Endothelial cell of umbilical vein (primary cell): Measurements from ENCODE around the gene PSMB8. TPM values are rescaled to one million over a fixed set of nuclear protein-coding genes. Genes with fewer than 3 reads are reported as not detected.

Source experiments
- BruUV-seq: library from RNA; stranded (reverse); fragments of 400-500 nt; replicated peaks from 2 replicates; lab custom pipeline; 2021; lab: Mats Ljungman, UMichigan
- CTCF ChIA-PET: fragments of 300-600, 350-600 bp; sonication (Branson Sonifier 250); formaldehyde crosslinking; loops from one replicate; lab custom pipeline; 2021; ENCODE audit warnings: antibody characterized with exemption, inconsistent platforms; lab: Charles Lee
- POLR2A ChIA-PET: fragments of 300-600, 350-600 bp; sonication (Branson Sonifier 250); formaldehyde crosslinking; loops from one replicate; lab custom pipeline; 2021; ENCODE audit warnings: antibody characterized with exemption, inconsistent platforms; lab: Charles Lee
- DNase-seq: peaks from one replicate; pipeline ENCODE4 v3.0.0-alpha.2; 2011; ENCODE audit warnings: low read depth, low spot score
- FAIRE-seq: peaks from 2 replicates; lab custom pipeline; 2011; peaks lifted over from hg19 to GRCh38; lab: Jason Lieb, UNC
- H2AFZ ChIP-seq: 2 replicates; pipeline ENCODE4 v1.6.0; 2012; ENCODE audit warnings: low read depth, low read length, control low read depth, inconsistent platforms
- H3K27ac ChIP-seq: 2 replicates; pipeline ENCODE4 v1.5.1; 2011; ENCODE audit warnings: low read depth, mild to moderate bottlenecking, control low read depth, low read length, moderate library complexity; ENCODE audit not compliant: insufficient read depth
- H3K27me3 ChIP-seq, 2 experiments: 2 replicates each; pipeline versions ENCODE4 v1.6.0 to v1.6.1; 2011; ENCODE audit warnings: low read length in 2 of 2, mixed read lengths in 1 of 2; ENCODE audit not compliant: control insufficient read depth in 2 of 2, insufficient read depth in 2 of 2
- H3K36me3 ChIP-seq, 2 experiments: 2 replicates in 1 of 2; 3 replicates in 1 of 2; pipeline ENCODE4 v1.5.1; 2011; ENCODE audit warnings: low read length in 2 of 2, mild to moderate bottlenecking in 1 of 2, moderate library complexity in 1 of 2; ENCODE audit not compliant: control insufficient read depth in 2 of 2, insufficient read depth in 2 of 2; ENCODE audit errors: extremely low read depth in 1 of 2
- H3K4me1 ChIP-seq: 3 replicates; pipeline ENCODE4 v1.5.1; 2011; ENCODE audit warnings: mild to moderate bottlenecking, low read length; ENCODE audit not compliant: control insufficient read depth, insufficient read depth; ENCODE audit errors: extremely low read depth
- H3K4me2 ChIP-seq: 2 replicates; pipeline ENCODE4 v1.6.1; 2011; ENCODE audit warnings: low read length, control low read depth, mixed read lengths; ENCODE audit not compliant: insufficient read depth
- H3K4me3 ChIP-seq, 3 experiments: fragments of 200-600 bp in 1 of 3; sonication (generic), shearing (Covaris generic) in 1 of 3; replicated peaks in 1 of 3; 2 replicates each; pipeline ENCODE4 v1.5.1; 2011 to 2016; ENCODE audit warnings: control low read depth in 3 of 3, low read length in 3 of 3, mild to moderate bottlenecking in 2 of 3, inconsistent platforms in 1 of 3, low read depth in 1 of 3, moderate library complexity in 1 of 3; ENCODE audit not compliant: insufficient read depth in 1 of 3
- H3K79me2 ChIP-seq: 2 replicates; pipeline ENCODE4 v1.6.0; 2012; ENCODE audit warnings: low read length, inconsistent platforms; ENCODE audit not compliant: control insufficient read depth, insufficient read depth
- H3K9ac ChIP-seq: replicated peaks from 2 replicates; pipeline ENCODE3; 2011; ENCODE audit warnings: low read length, control low read depth; ENCODE audit not compliant: insufficient read depth; ENCODE audit errors: extremely low read depth
- H3K9me1 ChIP-seq: replicated peaks from 3 replicates; pipeline ENCODE4 v1.6.0; 2011; ENCODE audit warnings: mild to moderate bottlenecking, low read length; ENCODE audit not compliant: control insufficient read depth, insufficient read depth; ENCODE audit errors: extremely low read depth
- H3K9me3 ChIP-seq: replicated peaks from 2 replicates; pipeline ENCODE4 v1.5.1; 2012; ENCODE audit warnings: low read length, inconsistent platforms; ENCODE audit not compliant: control insufficient read depth, insufficient read depth
- H4K20me1 ChIP-seq: replicated peaks from 2 replicates; pipeline ENCODE3; 2011; ENCODE audit warnings: mild to moderate bottlenecking, low read length; ENCODE audit not compliant: control insufficient read depth, insufficient read depth; ENCODE audit errors: extremely low read depth
- EZH2 ChIP-seq: IDR thresholded peaks from 2 replicates; pipeline ENCODE4 v1.6.1; 2012; ENCODE audit warnings: borderline replicate concordance, low read depth, mild to moderate bottlenecking, moderate library complexity, low read length, inconsistent platforms; ENCODE audit not compliant: severe bottlenecking
- GATA2 ChIP-seq: IDR thresholded peaks from 2 replicates; pipeline ENCODE4 v1.7.0; 2011; ENCODE audit warnings: low read depth, mild to moderate bottlenecking, moderate library complexity, mixed read lengths, low read length; ENCODE audit not compliant: insufficient read length, insufficient read depth
- JUN ChIP-seq: IDR thresholded peaks from 2 replicates; pipeline ENCODE4 v1.6.1; 2011; ENCODE audit warnings: borderline replicate concordance, low read depth; ENCODE audit not compliant: insufficient read length, insufficient read depth
- POLR2AphosphoS5 ChIP-seq: IDR thresholded peaks from 2 replicates; pipeline ENCODE4 v1.6.1; 2012; ENCODE audit warnings: low read depth, mild to moderate bottlenecking, control low read depth, low read length, moderate library complexity; ENCODE audit not compliant: insufficient read depth
- dilution Hi-C: fragments of 300-500 bp; cut with MboI; formaldehyde crosslinking; loops from one replicate; pipeline ENCODE4 v1.15.0; 2019; ENCODE audit warnings: low sequenced_read_pairs; ENCODE audit not compliant: extremely low pct_ligation_motif_present
- intact Hi-C: fragments of 100-400 bp; cut with micrococcal nuclease; formaldehyde crosslinking; loops from one replicate; pipeline ENCODE4 v1.10.0; 2022
- polyA plus RNA-seq, 4 experiments: library from polyadenylated mRNA; depleted of rRNA in 3 of 4; stranded (reverse) in 3 of 4; unstranded in 1 of 4; fragments of >200 nt; gene quantifications; 2 replicates each; pipeline versions ENCODE4 v1.2.1 to v1.2.3, GENCODE V29; 2011 to 2012; ENCODE audit warnings: missing spikeins in 1 of 4
- total RNA-seq: library from RNA; stranded (reverse); gene quantifications from 2 replicates; pipeline ENCODE4 v1.2.3, GENCODE V29; 2021
- TF ChIP-seq, protein P1 (sequence below), 2 donors: IDR thresholded peaks; 1 replicate in 1 of 2; 2 replicates in 1 of 2; pipeline ENCODE4 v1.5.1; 2011; ENCODE audit warnings: low read length in 2 of 2, mild to moderate bottlenecking in 2 of 2, moderate library complexity in 2 of 2, control low read depth in 1 of 2, inconsistent platforms in 1 of 2, low read depth in 1 of 2; ENCODE audit not compliant: insufficient read depth in 1 of 2; ENCODE audit errors: extremely low read depth in 1 of 2

Gene PSMB8
- total and polyA plus RNA-seq, 2 donors (not counting 3 experiments of a cell fraction or from before 2014, with no cell fraction given), result 40.1 to 49.4 TPM

DNA sequence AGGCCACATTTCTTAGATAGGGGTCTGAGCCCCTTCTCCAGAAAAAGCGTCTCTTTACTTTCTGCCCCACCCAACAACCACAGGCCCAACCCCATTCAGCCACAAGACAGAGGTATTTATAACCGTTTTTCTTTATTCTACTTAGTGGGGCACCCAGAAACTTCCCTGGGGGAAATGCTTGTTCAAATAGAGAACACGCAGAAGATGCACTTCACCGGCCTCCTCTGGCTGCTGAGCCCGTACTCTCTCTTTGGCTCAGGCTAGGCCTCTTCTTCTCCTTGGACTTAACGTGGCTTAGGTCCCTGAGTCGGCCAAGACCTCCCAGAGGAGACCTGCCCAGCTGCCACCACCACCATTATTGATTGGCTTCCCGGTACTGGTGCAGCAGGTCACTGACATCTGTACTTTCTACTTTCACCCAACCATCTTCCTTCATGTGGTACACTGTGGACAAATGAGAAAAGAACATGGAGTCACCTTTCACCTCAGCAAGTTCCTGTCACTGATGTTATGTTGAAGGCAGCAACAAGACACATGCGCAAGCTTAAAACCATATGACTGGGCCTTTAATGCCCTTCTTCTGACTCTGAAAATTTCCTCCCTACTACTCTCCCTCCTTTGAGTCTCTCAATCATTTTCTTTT is 3.1 kb downstream of the PSMB8 start:
- Histone ChIP-seq H3K4me3 (no peak overlapping the region), H3K9ac (no peak overlapping the region), H3K27ac (no peak overlapping the region), H3K9me1 (no peaks in the 10 kb centered on the region), H3K79me2 (peaks cover 9% of the 10 kb centered on the region), H3K27me3 (no peaks in the 10 kb centered on the region), H2AFZ (no peak overlapping the region), H3K36me3 (no peaks in the 10 kb centered on the region), H3K4me2 (no peak overlapping the region), H3K4me1 (peaks cover 12% of the 10 kb centered on the region), H4K20me1 (no peaks in the 10 kb centered on the region), H3K9me3 (no peaks in the 10 kb centered on the region)
- BruUV-seq, result no TSS peak
- ChIA-PET CTCF (interaction anchor here (1.8 to 11.0 kb wide), 3 partner anchors 13 to 29 kb away, joined by 9 to 397 read pairs (median 274); partner anchors contain the start of genes PSMB9 and TAP1), POLR2A (no interaction called here)
- intact Hi-C loops, result loop anchor here (5.0 kb wide), 1 partner anchor 132 kb away; no protein-coding TSS in a partner anchor
- TF ChIP-seq POLR2AphosphoS5 (no peak), EZH2 (no peak), GATA2 (no peak), JUN (no peak)
- TF ChIP-seq, protein P1, sequence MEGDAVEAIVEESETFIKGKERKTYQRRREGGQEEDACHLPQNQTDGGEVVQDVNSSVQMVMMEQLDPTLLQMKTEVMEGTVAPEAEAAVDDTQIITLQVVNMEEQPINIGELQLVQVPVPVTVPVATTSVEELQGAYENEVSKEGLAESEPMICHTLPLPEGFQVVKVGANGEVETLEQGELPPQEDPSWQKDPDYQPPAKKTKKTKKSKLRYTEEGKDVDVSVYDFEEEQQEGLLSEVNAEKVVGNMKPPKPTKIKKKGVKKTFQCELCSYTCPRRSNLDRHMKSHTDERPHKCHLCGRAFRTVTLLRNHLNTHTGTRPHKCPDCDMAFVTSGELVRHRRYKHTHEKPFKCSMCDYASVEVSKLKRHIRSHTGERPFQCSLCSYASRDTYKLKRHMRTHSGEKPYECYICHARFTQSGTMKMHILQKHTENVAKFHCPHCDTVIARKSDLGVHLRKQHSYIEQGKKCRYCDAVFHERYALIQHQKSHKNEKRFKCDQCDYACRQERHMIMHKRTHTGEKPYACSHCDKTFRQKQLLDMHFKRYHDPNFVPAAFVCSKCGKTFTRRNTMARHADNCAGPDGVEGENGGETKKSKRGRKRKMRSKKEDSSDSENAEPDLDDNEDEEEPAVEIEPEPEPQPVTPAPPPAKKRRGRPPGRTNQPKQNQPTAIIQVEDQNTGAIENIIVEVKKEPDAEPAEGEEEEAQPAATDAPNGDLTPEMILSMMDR (IDR thresholded peaks at IDR 0.05; ENCODE audit: extremely low read depth in 1 of 2, insufficient read depth in 1 of 2, low read depth in 1 of 2, low read length in 2 of 2), result no peak
- dilution Hi-C loops, result no loop called here
- no peak for DNase-seq
- no peak for FAIRE-seq
